Nephron progenitor cell (in vitro differentiated cells): ENCODE measurements around the gene NSUN3.

Experiments used
- DNase-seq: peaks from one replicate; pipeline ENCODE4 v3.0.0; 2021
- H3K27ac Mint-ChIP-seq: 2 replicates; pipeline ENCODE4 v1.8.0; 2021; ENCODE audit warnings: mild to moderate bottlenecking, moderate library complexity, mixed read lengths
- H3K27me3 Mint-ChIP-seq: 2 replicates; pipeline ENCODE4 v1.8.0; 2021; ENCODE audit warnings: mild to moderate bottlenecking, low read depth, mixed read lengths; ENCODE audit not compliant: poor library complexity
- H3K36me3 Mint-ChIP-seq: 2 replicates; pipeline ENCODE4 v1.8.0; 2021; ENCODE audit warnings: low read depth, mixed read lengths
- H3K4me1 Mint-ChIP-seq: 2 replicates; pipeline ENCODE4 v1.8.0; 2021; ENCODE audit warnings: mixed read lengths
- H3K4me3 Mint-ChIP-seq: 2 replicates; pipeline ENCODE4 v1.8.0; 2021; ENCODE audit warnings: mild to moderate bottlenecking, moderate library complexity, mixed read lengths
- H3K9me3 Mint-ChIP-seq: 2 replicates; pipeline ENCODE4 v1.8.0; 2021; ENCODE audit warnings: mild to moderate bottlenecking, moderate library complexity, mixed read lengths
- CTCF ChIP-seq: fragments of 200-600 bp; sonication (generic); IDR thresholded peaks from 2 replicates; pipeline ENCODE4 v1.5.0; 2021; ENCODE audit warnings: antibody characterized with exemption

The NSUN3 gene

GRCh38 chr3:94173673-94174434 is 111.0 kb downstream of the NSUN3 start:
- TF ChIP-seq CTCF, result no peak
- no peak overlapping the region for H3K4me3 Mint-ChIP-seq
- DNase-seq, result no peak
- H3K36me3 Mint-ChIP-seq, result no peaks in the 10 kb centered on the region
- H3K9me3 Mint-ChIP-seq, result no peaks in the 10 kb centered on the region
- no peak overlapping the region for H3K27ac Mint-ChIP-seq
- H3K27me3 Mint-ChIP-seq, result no peaks in the 10 kb centered on the region
- H3K4me1 Mint-ChIP-seq, result peaks cover 7% of the 10 kb centered on the region

GRCh38 chr3:94175677-94176076 is 112.8 kb downstream of the NSUN3 start:
- Mint-ChIP-seq H3K9me3 (no peaks in the 10 kb centered on the region), H3K4me1 (peaks cover 13% of the 10 kb centered on the region), H3K27ac (no peak overlapping the region), H3K27me3 (no peaks in the 10 kb centered on the region), H3K36me3 (no peaks in the 10 kb centered on the region), H3K4me3 (no peak overlapping the region)
- TF ChIP-seq CTCF, result no peak
- no peak for DNase-seq

- Mint-ChIP-seq H3K27ac (no peak overlapping the region), H3K4me3 (no peak overlapping the region), H3K36me3 (no peaks in the 10 kb centered on the region), H3K9me3 (no peaks in the 10 kb centered on the region), H3K4me1 (peaks cover 13% of the 10 kb centered on the region), H3K27me3 (no peaks in the 10 kb centered on the region)
- no peak for TF ChIP-seq CTCF
- no peak for DNase-seq
Measured at GRCh38 chr3:94176988-94177745, 114.3 kb downstream of the NSUN3 start.
